ENCODE data around the gene AHSG.
A peak's percentile ranks its signal among the peaks of the same experiment; 100 is the strongest.

Gene AHSG

DNA sequence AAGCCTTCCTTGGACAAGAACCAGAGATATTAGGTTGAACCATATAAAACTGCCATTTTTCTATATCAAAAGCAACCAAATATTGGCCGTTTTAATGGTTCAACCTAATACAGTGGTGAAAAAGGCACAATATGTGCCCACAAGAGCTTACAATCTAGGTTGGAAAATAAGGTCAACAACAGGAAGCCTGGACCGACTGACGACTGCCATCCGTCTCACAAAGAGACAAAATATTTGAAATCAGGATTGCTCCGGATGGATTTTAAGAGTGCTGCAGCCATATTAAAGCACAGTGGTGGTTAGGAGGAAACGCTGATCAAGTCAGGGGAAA, 1.4 kb downstream of the AHSG start:
- POLR2A ChIA-PET, result interaction anchor here (1.9 kb wide), 1 partner anchor 169 kb away, joined by 9 read pairs; the partner anchor contains the start of gene EIF4A2
- CTCF ChIA-PET, result interaction anchor here (0.7 to 3.1 kb wide), 10 partner anchors 11 to 646 kb away, joined by 3 to 14 read pairs (median 4); no protein-coding TSS in a partner anchor
- TF ChIP-seq FOXA1 (IDR thresholded peaks at IDR 0.05) (no peak), LEF1 (IDR thresholded peaks at IDR 0.05; ENCODE audit: borderline replicate concordance) (no peak), FOXK2 (IDR thresholded peaks at IDR 0.05) (no peak), NFRKB (IDR thresholded peaks at IDR 0.05) (no peak), ZNF384 (IDR thresholded peaks at IDR 0.05) (no peak), TARDBP (IDR thresholded peaks at IDR 0.05) (no peak), BHLHE40 (IDR thresholded peaks at IDR 0.05; ENCODE audit: borderline replicate concordance) (no peak), CTBP1 (IDR thresholded peaks at IDR 0.05; ENCODE audit: borderline replicate concordance) (no peak), FOXM1 (IDR thresholded peaks at IDR 0.05; ENCODE audit: borderline replicate concordance) (no peak), ARNT (IDR thresholded peaks at IDR 0.05) (no peak), SP1 (IDR thresholded peaks at IDR 0.05) (no peak), L3MBTL2 (conservative IDR thresholded peaks at IDR 0.05) (no peak), ELF4 (IDR thresholded peaks at IDR 0.05) (no peak), HDGF (IDR thresholded peaks at IDR 0.05; ENCODE audit: borderline replicate concordance) (no peak), SUZ12 (IDR thresholded peaks at IDR 0.05) (no peak)
- TF ChIP-seq, protein P1, sequence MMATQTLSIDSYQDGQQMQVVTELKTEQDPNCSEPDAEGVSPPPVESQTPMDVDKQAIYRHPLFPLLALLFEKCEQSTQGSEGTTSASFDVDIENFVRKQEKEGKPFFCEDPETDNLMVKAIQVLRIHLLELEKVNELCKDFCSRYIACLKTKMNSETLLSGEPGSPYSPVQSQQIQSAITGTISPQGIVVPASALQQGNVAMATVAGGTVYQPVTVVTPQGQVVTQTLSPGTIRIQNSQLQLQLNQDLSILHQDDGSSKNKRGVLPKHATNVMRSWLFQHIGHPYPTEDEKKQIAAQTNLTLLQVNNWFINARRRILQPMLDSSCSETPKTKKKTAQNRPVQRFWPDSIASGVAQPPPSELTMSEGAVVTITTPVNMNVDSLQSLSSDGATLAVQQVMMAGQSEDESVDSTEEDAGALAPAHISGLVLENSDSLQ (IDR thresholded peaks at IDR 0.05), result no peak
- no peak for DNase-seq (ENCODE audit: extremely low spot score)

DNA sequence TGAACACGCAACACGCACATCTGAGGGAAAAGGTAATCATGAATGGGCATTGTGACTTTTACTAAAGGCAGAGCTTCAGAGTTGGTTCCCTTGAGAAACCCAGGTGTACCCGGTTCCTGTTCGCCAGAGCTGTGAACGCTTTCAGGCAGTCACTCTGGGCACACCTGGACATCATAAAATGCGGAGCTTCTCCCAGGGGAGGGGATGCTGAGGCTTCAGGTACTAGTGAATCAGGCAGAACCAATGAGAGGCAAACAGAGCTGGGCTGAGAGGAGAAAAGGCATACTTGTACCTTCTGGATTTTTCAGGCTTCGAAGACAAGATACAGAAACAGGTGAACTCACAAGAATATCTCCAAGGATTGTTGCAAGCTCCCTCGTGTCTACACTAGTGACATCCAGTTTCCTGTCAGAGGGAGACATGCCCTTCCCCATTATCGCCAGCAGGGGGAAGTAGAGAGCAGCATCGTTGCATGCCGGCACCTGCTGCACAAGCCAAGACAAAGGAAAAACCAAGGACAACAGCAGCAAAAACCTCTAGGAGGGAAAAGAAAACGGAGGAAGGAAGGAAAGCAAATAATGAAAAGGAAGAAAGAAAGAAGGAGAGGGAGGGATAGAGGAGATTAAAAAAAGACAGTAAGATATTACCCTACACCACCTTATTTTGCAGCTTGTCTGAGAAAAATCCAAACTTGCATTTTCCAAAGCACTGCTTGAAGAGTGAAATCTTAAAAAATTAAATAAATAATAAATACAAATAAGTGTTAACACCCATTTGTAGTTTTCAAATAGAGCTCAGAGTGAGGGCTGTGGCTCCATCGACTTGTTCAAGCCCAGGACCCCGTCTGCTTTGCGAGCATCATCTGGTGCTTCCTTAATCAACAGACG, 2.0 kb downstream of the AHSG start:
- TF ChIP-seq, protein P1 (IDR thresholded peaks at IDR 0.05), result peak; percentile 30; the same call in 1 of the 2 replicates
- no peak for TF ChIP-seq TARDBP (IDR thresholded peaks at IDR 0.05)
- ChIA-PET POLR2A (interaction anchor here (1.9 kb wide), 1 partner anchor 168 kb away, joined by 9 read pairs; the partner anchor contains the start of gene EIF4A2), CTCF (interaction anchor here (0.7 to 3.1 kb wide), 12 partner anchors 10 to 647 kb away, joined by 3 to 14 read pairs (median 4); no protein-coding TSS in a partner anchor)
- DNase-seq (ENCODE audit: extremely low spot score), result peak; percentile 75

GRCh38 chr3:186616299-186616617, 3.4 kb downstream of the AHSG start:
- no peak for DNase-seq (ENCODE audit: extremely low spot score)
- TF ChIP-seq LEF1 (IDR thresholded peaks at IDR 0.05; ENCODE audit: borderline replicate concordance), result no peak
- no peak for TF ChIP-seq ZNF384 (IDR thresholded peaks at IDR 0.05)
- TF ChIP-seq CTBP1 (IDR thresholded peaks at IDR 0.05; ENCODE audit: borderline replicate concordance), result no peak
- no peak for TF ChIP-seq TARDBP (IDR thresholded peaks at IDR 0.05)
- no peak for TF ChIP-seq SUZ12 (IDR thresholded peaks at IDR 0.05)
- TF ChIP-seq, protein P1 (IDR thresholded peaks at IDR 0.05), result no peak
- TF ChIP-seq BHLHE40 (IDR thresholded peaks at IDR 0.05; ENCODE audit: borderline replicate concordance), result no peak
- TF ChIP-seq ELF4 (IDR thresholded peaks at IDR 0.05), result no peak
- no peak for TF ChIP-seq ARNT (IDR thresholded peaks at IDR 0.05)
- no peak for TF ChIP-seq SP1 (IDR thresholded peaks at IDR 0.05)
- TF ChIP-seq FOXA1 (IDR thresholded peaks at IDR 0.05), result no peak
- TF ChIP-seq NFRKB (IDR thresholded peaks at IDR 0.05), result no peak
- no peak for TF ChIP-seq FOXM1 (IDR thresholded peaks at IDR 0.05; ENCODE audit: borderline replicate concordance)
- no peak for TF ChIP-seq HDGF (IDR thresholded peaks at IDR 0.05; ENCODE audit: borderline replicate concordance)
- no peak for TF ChIP-seq FOXK2 (IDR thresholded peaks at IDR 0.05)
- ChIA-PET CTCF (interaction anchor here (0.6 to 1.5 kb wide), 4 partner anchors 15 to 205 kb away, joined by 3 to 5 read pairs (median 4); no protein-coding TSS in a partner anchor), POLR2A (interaction anchor here (1.9 kb wide), 1 partner anchor 167 kb away, joined by 9 read pairs; the partner anchor contains the start of gene EIF4A2)

DNA sequence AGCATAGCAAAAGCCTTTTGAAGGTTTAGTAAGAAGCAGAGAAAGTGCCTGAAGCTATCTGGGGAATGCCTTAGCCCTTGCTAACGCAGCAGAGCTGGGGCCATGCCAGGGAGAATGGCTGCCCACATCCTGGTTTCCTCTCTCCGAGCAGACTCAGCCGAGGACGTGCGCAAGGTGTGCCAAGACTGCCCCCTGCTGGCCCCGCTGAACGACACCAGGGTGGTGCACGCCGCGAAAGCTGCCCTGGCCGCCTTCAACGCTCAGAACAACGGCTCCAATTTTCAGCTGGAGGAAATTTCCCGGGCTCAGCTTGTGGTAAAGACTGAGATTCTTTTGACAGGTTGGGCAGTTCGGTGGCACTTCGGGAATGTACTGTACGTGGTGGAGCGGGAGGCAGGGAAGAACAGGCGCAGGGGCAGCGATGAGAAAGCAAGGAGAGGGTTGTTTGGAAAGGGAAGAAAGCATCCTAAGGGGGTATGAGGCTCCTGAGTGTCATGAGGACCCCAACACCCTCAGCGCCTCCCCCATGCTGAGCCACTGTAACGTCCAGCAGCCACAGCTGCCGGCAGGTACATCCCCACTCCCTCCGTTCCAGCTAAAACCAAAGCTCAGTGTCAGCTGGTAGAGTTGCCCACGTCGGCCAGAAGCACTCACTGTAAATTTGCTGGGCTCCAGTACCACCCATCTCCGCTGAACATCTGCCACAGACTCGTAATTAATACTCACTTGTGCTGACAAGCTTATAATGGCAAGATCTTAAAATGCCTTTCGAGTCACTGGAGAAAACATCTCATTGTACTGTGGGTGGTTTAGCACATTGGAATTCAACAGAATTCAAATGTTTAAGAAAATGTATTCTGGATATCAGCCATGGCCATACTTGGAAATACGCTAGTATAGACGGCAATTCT, 4.4 kb downstream of the AHSG start:
- peak; percentile 80 for DNase-seq (ENCODE audit: extremely low spot score)
- ChIA-PET POLR2A (interaction anchor here (0.8 to 1.1 kb wide), 3 partner anchors 26 to 210 kb away, joined by 3 to 4 read pairs (median 4); no protein-coding TSS in a partner anchor), CTCF (interaction anchor here (0.6 to 1.5 kb wide), 10 partner anchors 16 to 204 kb away, joined by 3 to 5 read pairs (median 3); no protein-coding TSS in a partner anchor)
- TF ChIP-seq BHLHE40 (IDR thresholded peaks at IDR 0.05; ENCODE audit: borderline replicate concordance), result no peak
- no peak for TF ChIP-seq FOXK2 (IDR thresholded peaks at IDR 0.05)
- no peak for TF ChIP-seq ZNF384 (IDR thresholded peaks at IDR 0.05)
- TF ChIP-seq ARNT (IDR thresholded peaks at IDR 0.05), result no peak
- no peak for TF ChIP-seq FOXM1 (IDR thresholded peaks at IDR 0.05; ENCODE audit: borderline replicate concordance)
- TF ChIP-seq NFRKB (IDR thresholded peaks at IDR 0.05), result no peak
- TF ChIP-seq SP1 (IDR thresholded peaks at IDR 0.05), result no peak
- no peak for TF ChIP-seq LEF1 (IDR thresholded peaks at IDR 0.05; ENCODE audit: borderline replicate concordance)
- no peak for TF ChIP-seq SUZ12 (IDR thresholded peaks at IDR 0.05)
- no peak for TF ChIP-seq FOXA1 (IDR thresholded peaks at IDR 0.05)

DNA sequence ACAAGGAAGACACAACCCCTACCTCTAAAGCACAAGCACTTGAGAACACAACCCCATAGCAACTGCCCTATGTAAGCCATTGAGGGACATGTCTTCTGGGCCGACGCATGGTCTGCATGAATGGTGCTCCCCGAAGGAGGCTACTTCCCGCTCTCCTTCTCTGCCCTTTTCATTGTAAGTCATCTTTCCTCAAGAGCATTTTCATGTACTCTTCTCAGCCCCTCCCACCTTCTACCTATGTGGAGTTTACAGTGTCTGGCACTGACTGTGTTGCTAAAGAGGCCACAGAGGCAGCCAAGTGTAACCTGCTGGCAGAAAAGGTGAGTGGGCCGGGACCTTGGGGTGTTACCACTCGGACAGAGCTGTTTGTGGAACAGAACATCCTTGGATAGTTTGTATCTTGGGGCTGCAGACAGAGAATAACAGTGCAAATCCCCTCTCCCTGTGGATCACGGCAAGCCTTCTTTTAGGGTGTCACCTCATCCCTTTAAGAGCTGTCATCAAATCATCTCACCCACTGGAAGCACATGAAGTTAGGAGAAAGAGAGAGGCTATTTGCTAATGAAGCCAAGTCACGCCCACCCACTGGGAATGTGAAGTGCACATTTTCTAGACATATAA, 5.6 kb downstream of the AHSG start:
- CTCF ChIA-PET, result no interaction called here
- no peak for TF ChIP-seq FOXA1 (IDR thresholded peaks at IDR 0.05)
- TF ChIP-seq, protein P1 (IDR thresholded peaks at IDR 0.05), result no peak
- POLR2A ChIA-PET, result no interaction called here
- DNase-seq (ENCODE audit: extremely low spot score), result no peak

Data from HEK293T (cell line).